AML-193 (cell line): ENCODE data around the gene HMCN2.
"Not testable (repeated sequence)": the region's sequence is repeated elsewhere in the genome, so short reads cannot be mapped to it uniquely, and the experiment has no call there.

ENCODE experiments used
- DNase-seq, 2 experiments: peaks; one replicate each; lab custom pipeline; 2025; lab: John Stamatoyannopoulos, UW

HMCN2 gene

DNA sequence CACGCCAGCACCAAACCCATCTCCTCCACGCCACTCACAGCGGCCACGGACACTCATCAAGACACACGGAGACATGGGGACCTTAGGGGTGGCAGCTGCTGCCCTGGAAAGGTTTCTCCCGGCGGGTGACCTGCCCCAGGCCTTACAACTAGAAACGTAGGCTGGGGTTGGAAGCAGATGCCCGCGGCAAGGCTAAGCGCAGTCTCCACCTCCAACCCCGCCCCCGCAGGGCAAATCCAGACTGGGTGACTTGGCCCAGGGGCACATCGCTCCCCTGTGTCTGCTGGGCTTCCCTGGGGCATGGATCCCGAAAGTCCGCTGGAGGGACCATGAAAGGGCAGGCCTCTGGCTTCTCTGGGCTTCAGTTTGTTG lies 167.2 kb downstream of the HMCN2 start:
- no peak for DNase-seq

DNA sequence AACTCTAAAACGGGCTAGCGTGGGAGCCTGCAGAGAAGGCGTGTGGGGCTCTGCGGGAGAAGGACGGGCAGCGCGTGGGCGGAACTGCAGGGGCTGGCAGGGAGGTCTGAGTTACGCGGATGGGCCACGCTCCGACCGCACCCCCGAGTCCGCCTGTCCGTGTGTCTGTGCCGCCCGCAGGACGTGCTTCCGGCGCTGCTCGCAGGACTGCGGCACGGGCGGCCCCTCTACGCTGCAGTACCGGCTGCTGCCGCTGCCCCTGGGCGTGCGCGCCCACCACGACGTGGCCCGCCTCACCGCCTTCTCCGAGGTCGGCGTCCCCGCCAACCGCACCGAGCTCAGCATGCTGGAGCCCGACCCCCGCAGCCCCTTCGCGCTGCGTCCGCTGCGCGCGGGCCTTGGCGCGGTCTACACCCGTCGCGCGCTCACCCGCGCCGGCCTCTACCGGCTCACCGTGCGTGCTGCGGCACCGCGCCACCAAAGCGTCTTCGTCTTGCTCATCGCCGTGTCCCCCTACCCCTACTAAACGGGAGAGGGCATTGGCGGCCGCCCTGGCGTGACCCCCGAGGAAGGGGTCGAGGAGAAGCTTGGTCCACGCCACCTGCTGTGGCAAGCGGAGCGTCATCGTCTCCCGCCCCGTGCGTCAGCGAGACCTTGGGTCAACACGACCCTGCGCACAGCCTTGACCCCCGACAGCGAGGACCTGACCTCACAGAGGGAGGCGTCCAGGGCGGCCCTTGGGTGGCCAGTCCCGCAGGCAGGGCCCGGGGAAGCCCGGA lies 167.8 kb downstream of the HMCN2 start:
- DNase-seq = no peak

DNA sequence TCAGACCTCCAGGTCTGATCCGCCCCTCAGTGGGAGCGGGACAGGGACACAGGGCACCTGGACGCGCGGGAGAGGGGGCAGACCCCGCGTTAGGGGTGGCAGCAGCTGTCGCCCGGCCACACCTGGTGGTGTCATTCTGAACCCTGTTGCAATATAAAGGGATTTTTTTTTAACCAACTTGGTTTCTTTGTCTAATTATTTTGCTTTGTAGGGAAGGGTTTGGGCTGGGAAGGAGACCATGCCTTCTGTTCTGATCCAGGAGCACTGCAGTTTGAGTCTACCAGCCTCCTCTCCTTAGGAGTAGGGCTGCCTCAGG lies 168.3 kb downstream of the HMCN2 start:
- no peak for DNase-seq

DNA sequence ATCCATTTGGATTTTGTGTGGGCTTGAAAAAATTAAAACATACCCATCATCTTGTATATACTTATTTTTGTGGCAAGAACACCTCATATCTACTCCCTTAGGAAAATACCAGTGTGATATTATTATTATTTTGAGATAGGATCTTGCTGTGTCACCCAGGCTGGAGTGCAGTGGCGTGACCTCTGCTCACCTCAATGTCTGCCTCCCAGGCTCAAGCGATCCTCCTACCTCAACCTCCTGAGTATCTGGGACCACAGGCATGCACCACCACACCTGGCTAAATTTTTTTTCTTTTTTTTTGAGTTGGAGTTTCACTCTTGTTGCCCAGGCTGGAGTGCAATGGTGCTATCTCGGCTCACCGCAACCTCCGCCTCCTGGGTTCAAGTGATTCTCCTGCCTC lies 169.1 kb downstream of the HMCN2 start:
- not testable (repeated sequence) for DNase-seq

DNA sequence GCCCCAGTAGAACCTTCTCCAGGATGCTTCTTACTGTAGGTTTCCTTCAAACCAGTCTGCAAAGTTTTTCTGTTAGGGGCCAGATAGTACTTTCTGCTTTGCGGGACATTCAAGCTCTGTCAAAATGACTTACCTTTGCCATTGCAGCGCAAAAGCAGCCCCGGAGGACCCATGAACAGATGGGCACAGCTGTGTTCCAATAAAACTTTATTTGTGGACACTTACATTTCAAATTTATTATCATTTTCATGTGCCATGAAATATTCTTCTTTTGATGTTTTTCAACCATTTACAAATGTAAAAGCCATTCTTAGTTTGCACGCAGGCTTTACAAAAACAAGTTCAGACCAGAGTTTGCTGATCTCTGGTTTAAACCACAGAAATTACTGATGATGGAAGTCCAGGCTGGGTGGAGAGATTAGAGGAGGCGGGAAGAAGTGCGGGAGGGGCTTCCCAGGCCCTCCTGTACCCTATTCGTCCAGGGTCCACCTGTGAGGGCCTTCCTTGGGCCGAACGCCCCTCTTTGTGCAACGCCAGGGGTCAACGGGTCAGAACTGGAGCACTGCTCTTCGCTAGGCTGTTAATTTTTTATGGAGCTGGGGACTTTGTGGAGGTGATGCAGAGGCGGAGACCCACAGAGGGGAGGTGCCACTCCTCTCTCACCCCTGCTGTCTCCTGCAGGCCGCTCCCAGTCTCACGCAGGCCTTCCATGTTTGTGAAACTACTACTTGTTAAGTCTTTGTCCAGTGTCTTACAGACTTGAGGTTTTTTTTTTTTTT lies 171.6 kb downstream of the HMCN2 start:
- DNase-seq = no peak

DNA sequence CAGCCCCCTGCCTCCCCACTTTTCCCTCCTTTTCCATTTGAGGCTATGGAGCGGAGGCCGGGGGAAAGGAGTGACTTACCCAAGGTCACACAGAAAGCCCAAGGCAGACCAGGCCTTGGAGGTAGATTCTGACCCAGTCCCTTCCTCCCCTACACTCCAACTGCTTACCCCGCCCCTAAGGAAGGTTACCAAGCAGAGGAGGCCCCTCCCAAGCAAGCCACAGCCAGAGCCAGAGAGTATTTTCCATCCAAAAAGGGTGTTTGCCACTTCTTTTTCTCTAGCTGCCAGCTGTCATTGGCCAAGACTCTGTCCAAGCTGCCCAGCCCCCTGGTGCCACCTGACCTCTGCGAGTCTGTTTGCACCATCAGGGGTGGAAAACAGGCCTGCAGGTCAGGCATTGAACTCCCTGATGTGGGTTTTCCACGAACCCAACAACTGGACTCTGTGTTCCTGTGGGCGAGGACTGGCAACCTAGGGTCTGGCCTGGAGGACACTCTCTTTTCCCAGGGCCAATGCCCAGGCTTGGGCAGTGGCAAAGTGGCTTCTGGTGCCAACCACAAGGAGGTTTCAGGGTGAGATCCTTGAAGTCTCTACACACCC lies 172.9 kb downstream of the HMCN2 start:
- no peak for DNase-seq

DNA sequence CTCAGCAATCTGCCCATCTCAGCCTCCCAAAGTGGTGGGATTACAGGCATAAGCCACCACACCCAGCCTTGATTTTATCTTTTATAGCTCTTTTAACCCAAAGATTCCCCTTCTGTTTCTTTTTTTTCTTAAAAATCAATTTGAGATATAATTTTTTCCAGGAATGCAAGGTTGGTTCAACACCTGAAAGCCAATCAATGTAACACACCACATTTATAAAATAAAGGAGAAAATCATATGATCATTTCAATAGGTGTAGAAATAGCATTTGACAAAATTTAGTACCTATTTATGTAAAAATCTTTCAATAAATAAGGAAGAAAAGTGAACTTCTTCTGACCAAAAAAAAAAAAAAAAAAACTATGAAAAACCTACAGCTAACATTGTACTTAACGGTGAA lies 175.5 kb downstream of the HMCN2 start:
- DNase-seq = no peak

DNA sequence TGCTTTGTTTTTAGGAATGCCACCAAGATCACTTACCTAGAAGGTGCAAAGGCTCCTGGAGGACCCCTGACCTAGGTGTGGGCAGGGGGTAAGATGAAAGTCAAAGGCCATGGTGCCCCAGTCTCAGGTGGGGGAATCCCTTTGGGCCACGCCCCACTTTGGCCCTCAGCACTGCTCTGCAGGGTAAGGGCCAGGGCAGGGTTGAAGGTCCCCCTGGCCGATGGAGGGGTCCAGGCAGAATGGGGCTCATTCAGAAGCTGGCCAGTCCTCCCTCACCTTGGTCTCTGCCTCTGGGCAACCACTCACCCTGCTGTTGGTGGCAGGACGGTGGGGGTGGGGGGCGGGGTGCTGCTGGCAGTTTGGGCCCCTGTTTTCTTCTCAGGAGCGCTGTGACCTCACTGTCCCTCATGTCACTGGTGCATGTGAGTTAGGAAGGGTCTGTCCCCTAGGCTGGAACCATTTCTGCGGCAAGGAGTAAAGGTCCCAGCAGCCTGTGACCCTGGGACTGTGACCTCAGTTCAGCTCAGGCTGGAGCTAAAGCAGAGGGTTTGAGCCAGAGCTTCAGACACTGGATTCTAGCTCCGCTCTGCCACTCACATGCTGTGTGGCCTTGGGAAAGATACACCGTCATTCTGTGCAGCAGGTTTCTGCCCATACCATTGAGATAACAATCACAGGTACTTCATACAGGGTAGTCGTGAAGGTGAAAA lies 177.3 kb downstream of the HMCN2 start:
- no peak for DNase-seq

DNA sequence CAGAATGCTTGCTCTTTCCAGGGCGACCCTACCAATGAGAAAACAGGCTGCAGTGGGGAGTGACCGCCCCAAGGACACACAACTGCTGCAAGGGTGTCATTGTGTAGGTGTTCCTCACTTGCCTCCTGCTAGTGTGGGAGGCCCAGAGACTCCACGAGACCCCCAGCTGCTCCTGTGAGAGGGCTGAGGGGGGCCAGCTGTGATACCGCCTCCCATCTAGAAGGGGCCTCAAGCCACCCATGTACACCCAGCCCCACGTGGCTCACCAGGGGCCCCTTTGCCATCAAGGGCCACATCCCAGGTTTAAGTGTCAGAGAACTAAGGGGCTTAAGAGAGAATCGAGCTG lies 177.9 kb downstream of the HMCN2 start:
- DNase-seq = no peak

DNA sequence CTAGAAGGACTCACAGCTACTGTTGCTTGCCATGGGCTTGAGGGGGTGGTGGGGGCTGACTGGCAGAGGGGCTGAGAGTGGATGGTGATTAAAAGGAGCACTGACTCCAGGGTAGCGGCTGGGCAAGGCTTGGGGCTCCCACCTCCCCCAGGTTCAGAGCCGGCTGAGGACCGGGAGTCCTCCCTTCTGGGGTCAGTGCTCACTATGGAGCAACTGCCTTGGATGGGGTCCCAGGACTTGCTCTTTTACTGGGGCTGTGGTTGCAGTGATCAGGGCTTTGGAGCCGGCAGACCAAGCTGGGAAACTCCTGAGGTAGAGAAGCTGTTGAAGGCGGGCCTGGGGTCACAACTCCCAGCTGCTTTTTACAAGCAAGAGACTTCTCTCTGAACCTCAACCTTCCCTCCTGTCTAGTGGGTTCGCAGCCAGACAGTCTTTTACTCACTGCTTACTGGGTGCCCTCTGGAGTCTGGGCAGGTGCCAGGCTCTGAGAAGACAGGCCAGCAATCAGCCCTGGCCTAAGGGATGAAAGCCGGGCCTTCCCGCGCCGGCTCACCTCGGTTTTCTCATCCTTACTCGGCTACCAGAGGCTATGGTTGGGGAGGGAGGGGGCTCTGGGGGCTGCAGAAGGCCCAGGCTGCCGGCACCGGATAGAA lies 178.4 kb downstream of the HMCN2 start:
- no peak for DNase-seq

DNA sequence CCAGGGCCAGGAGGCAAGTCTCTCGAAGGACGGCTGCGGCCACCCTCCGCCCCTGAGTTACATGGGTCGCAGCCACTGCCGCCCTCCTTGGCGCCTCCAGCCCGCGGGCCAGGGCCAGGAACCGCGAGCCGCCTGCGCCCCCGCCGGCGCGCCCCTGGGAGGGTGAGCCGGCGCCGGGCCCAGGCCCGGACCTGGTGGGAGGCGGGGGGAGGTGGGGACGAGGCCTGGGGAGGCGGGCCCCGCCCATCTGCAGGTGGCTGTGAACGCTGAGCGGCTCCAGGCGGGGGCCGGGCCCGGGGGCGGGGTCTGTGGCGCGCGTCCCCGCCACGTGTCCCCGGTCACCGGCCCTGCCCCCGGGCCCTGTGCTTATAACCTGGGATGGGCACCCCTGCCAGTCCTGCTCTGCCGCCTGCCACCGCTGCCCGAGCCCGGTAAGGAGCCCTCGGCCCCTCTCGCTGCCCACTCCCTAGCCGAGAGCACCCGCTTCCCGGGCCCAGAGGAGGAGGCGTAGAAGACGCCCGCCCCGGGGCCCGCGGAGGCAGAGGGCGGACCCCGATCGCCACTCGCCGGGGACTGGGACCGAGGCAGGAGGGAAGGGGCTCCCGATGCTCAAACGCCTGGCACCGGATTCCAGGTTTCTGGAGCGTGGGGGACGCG lies 179.1 kb downstream of the HMCN2 start, which contains the start of gene ASS1:
Gene ASS1 (plus strand): TSS at position 397 of the 657 bp plus-strand sequence. CDS start 7,268 bp downstream, outside the sequence.
- no peak for DNase-seq

DNA sequence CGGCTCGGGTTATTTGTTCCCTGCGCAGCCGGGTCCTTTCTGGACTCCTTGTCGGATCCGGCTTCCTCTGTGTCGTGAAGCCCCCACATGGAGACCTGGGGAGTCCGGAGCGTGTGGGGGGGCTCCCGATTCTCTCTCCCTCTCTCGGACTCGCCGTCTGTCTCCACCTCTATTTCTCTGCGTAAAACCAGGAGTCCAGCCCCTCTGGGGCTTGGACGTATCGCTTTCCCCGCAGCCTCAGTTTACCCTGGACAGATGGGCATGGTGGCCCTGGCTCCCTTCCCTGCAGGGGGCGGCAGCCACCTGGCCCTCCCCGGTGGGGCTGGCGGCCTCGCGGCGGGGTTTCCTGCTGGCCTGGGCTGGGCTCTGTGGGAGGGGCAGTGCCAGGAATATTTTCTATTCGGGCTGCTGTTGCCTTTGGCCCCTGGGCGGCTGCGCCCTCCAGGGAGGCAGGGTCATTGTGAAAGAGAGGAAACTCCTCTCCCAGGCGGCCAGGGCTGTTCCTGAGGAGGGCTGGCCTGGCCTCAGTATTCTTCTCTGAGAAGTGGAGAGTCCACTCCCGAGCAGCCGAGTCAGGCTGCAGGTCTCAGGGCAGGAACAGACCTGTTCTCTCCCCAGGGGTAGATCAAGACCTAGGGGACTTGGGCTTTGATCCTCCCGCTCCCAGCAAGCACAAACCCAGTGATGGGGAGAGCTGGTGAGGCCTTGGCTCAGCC lies 179.9 kb downstream of the HMCN2 start:
- no peak for DNase-seq

DNA sequence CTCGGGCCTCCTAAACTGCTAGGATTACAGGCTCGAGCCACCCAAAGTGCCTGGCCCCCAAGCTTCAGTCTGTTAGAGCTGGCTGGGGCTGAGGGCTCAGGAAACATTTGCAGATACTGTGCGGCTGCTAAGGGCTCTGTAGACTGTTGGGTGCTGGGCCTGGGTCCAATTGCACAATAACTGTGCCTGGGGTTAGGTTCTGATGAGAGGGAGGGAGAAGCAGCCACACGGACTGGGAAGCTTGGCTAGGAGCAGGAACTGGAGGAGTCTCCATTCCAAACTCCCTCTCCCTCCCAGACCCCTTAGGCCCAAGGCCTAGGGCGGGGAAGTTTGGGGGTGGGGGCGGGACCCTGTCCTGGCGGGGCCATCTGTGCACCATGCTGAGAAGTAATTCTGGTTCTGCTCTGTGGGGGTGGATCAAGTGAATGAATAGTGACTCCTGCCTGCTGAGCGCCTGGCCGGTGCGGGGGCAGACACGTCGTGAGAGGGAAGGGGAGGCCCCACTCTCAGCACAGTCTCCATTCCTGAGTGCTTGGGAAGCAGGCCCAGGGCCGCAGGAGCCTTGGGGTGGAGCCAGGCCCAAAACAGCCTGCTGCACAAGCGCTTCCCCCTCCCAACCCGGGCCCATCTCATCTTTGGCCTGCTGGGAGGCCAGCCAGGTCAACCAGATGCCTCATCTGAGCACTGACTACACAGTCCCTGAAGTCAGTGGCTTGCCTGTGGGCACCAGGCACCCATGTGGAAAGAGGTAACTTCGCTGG lies 180.7 kb downstream of the HMCN2 start:
- DNase-seq = no peak

DNA sequence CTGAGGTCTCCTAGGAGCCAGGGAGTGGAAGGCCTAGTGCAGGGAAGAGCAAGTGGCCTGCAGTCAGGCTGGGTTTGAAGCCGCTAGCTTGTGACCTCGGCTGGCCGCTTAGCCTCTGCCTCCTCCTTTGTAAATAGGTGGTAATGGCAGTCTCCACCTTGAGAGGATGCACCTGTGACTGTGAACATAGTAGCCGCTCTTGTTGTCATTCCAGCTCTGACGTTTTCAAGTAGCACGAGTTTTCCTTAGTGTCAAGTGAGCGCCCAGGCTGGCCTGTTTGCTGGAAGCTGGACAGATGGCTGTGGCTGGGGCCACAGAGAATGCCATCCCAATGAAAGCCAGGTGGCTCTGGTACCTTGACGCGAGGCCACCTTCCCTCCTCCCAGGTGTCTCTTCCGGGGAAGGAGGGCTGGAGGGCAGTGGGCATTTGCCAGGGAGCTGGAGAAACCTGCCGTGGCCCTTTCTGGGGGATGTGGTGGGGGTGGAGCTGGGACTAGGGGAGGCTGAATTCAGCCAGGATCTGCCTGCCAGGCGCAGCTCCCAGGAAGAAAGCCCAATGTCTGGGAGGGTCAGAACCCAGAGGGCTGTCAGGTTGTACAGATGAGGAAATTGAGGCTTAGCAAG lies 181.7 kb downstream of the HMCN2 start:
- DNase-seq = no peak

DNA sequence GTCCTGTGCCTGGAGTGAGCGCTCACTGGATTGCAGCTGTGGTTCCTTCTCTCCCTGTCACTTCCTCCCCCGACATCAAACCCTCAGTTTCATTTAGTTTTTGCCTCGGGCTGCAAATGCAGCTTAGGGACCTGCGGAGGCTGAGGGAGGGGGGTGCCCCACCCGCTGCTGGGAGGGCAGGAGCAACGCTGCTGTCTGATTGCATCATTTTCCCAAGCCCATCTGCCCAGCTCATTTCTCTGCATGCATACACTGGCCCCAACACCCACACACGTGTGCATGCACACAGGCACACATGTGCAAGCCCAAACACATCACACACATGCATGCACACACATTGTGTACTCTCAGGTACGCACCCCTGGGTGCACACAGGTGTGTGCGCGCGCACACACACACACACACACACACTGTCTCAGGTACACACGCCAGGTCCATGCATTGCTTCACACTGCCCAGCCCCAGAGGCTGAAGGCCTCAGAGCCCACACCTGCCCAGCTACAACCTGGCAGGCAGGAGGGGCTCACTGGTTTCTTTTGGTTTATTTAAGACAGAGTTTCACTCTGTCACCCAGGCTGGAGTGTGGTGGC lies 182.6 kb downstream of the HMCN2 start:
- peak; percentile 66 to 77 for DNase-seq

DNA sequence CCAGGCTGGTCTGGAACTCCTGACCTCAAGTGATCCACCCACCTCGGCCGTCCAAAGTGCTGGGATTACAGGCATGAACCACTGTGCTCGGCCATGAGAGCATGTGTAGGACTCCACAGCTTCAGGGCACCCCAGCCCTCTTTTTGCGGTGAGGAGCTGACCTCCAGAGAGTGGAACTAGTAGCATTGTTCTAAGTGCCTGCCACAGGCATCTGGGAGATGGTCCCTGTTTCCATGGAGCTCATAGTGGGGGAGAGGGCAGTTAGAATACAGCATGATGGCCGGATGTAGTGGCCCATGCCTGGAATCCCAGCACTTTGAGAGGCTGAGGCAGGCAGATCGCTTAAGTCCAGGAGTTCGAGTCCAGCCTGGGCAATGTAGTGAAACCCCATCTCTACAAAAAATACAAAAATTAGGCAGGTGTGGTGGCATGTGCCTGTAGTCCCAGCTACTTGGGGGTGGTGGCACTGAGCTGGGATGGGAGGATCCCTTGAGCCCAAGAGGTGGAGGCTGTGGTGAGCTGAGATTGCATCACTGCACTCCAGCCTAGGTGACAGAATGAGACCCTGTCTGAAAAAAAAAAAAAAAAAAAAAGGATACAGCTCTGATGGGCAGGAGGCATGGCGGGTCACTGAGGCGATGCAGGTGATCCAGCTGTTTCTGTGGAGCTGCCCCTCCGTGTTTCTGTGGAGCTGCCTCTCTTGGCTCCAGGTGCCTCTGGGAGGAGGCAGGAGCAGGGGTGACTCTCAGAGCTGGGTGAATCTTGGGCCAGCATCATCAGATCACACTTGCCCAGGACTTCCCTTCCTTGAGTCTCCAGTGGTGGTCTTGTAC lies 183.4 kb downstream of the HMCN2 start:
- no peak for DNase-seq

DNA sequence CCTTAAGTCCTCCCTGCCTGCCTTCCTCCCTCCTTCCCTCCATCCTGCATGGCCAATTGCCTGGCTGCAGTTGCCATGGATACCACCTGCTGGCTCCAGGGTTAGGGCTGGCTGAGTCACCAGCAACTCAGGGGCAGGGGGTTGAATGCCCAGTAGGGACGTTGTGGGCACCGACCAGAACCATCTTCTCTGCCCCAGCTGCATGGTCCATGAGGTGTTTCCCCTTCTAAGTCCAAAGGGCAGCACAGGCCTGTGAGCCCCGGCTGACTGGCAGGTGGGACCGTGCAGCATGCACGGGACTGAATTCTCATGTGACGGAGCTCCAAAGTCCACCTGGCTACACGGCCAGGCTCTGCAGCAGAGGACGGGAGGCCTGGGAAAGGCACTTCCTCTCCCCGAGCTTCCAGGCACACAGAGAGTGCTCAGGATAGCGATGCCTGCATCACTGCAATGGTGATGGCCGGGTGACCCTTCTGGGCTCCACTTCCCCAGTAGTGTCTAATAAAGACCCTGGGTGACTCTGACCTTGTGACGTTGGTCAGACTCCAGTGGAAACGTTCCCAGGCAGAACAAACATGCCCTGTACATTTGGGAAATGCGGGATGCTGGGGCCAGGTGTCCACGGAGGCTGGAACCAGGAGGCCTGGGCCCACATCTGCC lies 184.9 kb downstream of the HMCN2 start:
- no peak for DNase-seq

DNA sequence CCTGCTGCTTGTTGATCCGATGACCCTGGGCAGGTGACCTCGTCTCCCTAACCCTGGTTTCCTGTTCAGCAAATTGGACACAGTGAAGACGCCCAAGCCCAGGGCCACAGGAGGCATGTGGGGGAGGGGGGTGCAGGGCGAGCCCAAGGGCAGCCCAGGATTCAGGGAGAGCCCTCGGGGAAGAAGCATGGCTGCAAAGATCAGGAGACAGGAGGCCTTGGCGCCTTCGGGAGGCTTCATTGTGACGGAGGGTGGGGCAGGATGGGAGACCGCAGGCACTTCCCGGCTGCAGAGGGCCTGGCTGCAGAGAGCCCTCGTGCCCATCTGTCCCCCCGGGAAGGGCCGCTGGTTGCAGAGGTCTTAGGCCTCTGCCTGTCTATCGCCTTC lies 185.4 kb downstream of the HMCN2 start:
- DNase-seq = no peak
